ENCODE measurements around the gene EFNA1.

EFNA1 gene, protein sequence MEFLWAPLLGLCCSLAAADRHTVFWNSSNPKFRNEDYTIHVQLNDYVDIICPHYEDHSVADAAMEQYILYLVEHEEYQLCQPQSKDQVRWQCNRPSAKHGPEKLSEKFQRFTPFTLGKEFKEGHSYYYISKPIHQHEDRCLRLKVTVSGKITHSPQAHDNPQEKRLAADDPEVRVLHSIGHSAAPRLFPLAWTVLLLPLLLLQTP

DNA sequence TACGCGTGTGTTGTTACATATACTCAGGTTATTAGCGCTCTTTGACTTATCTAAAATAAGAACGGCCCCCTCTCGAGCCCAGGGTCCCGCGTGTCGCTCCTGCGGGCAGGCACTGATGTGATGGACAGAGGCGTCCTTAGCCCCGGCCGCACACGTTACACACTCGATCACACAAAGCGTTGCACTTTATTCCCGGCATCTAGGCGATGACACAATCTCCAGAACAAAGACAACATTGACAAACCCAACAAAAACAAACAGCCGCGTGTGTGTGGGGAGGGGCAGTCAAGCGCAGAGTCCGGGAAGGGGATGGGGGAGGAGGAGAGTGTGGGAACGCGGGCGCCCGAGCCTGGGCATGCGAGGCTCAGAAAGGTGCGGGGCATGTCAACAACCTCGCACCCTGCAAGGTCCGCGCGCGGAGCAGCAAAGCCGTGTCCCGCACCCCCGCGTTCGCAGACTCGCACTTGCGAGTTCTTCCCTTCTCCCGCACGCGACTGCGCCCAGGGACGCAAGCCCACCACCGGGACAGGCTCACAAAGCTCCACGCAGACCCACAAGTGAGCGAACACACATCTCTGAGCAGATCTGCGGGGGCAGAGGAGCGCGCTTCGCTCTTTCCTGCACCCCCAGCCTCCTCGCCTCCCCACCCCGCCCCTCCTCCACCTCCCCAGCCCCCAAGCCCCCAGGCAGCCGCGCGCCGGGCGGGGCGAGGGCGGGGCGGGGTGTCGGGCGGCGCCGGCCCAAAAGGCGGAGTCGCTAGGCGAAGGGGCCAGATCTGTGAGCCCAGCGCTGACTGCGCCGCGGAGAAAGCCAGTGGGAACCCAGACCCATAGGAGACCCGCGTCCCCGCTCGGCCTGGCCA, at the start of gene EFNA1:
EFNA1 (plus strand) TSS at position 772 of the 862 bp plus-strand sequence. CDS start 102 bp downstream, outside the sequence.
- DNase-seq = peak in 55 of 56 donors; percentile 51 to 94 (median 84)

DNA sequence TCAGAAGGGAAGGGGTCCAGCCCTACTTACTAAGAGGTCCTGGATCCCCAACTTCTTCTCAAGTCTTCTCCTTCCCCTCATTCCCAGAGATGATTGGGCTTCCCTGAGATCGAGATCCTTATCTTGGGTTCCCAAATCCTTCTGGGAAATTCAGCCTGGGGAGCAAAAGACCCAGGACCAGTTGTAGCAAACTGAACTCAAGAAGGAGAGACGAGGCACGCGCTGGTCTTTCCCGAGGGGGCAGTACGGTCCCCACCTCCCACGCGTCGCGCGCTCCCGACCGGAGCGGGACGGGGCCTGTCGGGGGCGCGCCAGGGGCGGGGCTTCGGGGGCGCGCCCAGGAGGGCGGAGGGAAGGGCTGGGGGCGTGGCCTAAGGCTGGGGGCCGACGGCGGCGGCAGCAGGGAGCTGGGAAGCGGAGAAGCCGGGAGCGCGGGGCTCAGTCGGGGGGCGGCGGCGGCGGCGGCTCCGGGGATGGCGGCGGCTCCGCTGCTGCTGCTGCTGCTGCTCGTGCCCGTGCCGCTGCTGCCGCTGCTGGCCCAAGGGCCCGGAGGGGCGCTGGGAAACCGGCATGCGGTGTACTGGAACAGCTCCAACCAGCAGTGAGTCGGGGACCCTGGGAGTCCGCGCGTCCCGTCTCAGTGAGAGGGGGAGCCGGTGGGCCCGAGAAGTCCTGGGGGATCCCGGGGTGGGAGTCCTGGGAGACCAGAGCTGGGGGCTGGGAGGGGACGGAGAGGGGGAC, 49.0 kb upstream of the EFNA1 start, which contains the start of gene EFNA3:
EFNA3 (plus strand) TSS at position 369 of the 741 bp plus-strand sequence; CDS start at position 474, 105 bp downstream.
- DNase-seq = peak in 43 of 56 donors; percentile 22 to 79 (median 55)

DNA sequence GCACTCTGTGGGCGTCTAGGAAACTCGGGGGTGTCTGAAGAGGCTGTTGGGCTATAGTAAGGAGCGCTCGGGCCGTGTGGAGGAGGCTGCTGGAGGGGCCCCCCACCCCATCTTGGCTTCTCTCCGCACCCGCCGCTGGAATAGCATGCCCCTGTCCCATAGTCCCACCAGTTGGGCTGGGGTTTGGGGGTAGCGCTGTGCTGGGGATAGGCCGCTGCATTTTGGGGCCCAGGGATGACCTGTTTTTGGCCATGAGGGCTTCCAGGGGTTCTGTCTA, 48.5 kb upstream of the EFNA1 start:
- no peak for DNase-seq

DNA sequence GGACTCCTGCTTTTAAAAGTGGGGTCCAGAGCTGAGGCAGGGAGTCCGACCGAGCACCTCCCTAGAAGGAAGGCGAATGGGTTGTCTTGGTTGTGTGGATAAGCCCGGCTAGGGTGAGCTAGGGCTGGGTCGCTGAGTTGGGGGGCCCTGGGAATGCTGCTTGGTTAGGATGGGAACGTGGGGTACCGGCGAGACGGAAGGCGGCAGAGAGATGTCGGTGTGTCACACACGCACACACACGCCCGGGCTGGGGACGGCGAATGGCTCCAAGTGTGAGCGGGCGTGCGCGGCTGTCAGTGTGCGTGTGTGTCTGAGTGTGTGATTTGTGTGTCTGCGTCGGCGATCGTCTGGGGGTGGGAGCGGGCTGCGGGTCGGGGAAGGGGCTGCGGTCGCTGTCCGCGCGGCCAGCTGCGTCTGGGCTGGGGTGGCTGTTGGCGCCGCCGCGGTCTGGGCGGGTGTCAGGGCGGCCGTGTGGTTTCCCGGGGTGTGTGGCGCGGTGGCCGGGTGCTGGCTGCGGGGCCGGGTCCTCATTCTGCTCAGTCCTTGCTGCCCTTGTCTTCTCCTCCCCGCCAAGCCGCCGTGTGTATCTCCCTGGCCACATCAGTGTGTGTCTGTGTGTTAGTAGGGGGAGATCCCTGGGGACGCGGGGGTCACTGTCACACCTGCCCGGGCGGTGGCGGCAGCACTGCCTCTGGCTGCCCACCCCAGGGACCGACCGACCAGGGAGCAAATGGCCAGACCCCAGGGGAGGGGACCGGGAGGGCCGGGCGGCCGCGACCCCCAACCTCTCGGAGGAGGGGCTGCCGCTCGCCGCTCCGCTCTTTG, 48.0 kb upstream of the EFNA1 start:
- peak in 1 of 56 donors; percentile 20 for DNase-seq

DNA sequence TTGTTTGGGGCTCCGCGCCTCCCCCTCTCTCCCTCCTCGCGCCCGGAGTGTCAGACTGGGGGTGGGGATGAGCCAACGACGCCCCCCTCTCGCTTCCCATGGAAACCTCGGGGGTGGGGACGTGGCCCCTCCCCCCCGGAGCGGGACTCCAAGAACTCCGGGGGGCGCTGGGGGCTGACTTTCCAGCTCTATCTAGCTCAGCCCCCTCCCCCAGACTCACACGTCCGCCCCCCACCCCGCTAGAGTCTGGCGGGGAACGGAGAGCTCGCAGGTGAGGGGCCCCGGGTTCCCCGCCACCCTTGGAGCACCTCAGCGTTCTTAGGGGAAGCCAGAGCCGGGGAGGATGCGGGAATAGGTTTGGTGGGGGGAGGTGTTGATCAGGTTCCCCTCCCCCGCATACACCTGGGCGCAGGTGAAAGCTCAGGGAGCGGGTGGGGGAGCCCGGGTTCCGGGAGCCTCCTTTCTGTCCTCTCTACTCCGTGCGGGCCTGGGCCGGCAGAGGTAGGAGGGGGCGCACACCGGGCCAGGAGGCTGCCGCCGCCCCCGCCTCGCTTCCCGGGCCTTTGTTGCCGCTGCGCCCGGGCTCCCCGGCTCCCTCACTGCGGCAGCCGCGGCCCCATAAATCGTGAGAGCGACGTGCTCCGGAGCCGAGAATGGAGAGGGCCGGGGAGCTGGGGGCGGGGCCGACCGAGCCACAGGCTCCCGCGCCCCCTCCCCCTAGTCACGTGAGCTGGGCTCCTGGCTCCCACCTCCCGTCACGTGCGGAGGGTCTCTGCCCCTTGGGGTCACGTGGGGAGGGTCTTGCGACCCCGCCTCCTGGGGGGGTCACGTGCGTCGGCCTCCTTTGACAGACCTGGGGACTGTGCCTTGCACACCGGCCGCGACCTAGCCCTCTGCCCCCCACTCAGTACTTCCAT, 47.1 kb upstream of the EFNA1 start:
- DNase-seq = peak in 4 of 56 donors; percentile 15 to 65 (median 32)

DNA sequence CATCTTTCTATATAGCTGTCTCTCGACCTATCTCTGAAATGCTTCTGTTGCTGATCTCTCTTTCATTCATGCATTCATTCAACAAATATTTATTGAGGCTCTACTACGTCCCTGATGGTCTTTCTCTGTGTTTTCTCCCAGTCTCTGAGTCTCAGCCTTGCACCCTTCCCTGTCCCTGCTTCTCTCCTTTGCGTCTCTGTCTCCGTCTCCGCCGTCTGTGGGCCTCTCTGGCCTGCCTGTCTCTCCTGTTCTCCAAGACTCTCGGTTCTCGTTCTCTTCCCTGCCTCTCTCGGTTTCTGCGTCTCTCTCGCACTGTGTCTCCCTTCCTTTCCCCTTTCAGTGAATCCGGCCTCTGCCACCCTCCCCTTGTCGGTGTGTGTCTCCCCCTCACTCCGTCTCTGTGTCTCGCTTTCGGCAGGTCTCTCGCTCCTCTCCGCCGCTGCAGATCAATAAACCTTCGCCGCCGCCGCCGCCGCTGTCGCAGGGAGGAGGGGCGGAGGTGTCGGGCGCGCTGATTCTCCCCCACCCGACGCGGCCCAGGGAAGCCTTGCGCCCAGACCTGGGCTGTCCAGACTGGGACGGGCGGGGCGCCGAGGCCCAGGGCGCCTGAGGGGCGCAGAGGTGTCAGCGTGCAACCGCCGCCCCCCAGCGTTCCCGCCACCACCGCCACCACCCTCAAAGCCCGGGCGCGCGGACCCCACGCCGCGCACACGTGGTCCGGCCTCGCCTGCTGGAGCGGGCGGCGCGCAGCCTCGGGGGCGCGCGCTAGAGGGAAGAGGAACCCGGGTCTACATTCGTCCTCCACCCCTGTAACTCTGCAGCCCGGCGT, 46.0 kb upstream of the EFNA1 start:
- DNase-seq = peak in 6 of 56 donors; percentile 26 to 43 (median 34)

DNA sequence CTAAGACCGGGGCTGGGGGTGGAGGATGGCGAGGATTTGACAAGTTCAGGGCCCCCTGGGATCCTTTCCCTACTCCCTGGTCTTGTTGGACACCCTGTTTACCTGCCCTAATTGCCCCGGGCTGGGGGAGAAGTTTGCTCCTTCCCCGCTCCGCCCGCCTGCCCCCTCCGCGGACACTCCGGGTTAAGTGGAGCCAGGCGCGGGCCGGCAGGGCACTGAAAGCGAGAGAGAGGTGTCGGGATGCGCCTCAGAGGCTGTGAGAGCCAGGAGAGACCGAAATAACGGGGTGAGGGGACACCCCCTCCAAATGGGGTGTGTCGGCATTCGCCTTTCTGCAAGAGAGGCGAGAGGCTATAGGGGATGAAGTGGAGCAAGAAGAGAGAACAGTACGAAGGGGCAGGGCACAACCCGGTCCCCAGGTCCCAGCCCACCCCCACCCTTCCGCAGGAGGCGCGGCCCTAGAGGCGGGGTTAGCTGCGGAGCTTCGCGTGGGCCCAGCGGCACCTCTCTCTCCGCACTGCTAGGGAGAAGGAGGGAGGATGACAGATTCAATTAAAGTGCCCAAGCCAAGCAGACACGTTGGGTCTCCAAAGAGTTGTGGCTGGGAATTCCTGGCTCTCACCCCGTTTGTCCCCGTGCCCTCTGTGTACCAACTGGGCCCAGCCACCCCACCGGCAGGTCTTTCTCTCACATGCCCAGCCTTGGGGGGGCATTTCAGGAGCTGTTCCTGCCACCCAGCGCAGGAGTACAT, 45.2 kb upstream of the EFNA1 start:
- peak in 1 of 56 donors; percentile 33 for DNase-seq

DNA sequence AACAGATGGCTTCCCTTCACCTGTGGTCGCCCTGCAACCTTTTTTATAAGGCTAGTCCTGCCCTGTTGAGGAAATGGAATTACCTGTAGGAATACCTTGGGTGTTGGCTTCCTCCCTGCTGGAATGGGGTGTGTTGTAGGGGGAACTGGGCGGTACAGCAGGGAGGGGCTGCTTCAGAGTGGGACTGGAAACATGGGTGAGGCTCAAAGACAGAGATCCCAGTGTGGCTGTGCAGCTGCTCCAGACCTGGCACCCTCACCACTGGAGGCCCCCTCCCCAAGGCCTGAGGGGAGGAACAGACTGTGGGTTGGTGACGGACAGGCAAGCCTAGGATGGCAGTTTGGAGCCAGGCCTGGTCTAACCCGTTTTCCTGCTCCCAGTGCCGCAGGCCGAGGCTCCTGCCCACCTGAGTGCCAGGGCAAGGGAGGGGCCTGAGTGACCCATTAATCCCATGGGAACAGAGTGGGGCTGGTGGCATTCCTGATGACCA, 44.6 kb upstream of the EFNA1 start:
- no peak for DNase-seq

DNA sequence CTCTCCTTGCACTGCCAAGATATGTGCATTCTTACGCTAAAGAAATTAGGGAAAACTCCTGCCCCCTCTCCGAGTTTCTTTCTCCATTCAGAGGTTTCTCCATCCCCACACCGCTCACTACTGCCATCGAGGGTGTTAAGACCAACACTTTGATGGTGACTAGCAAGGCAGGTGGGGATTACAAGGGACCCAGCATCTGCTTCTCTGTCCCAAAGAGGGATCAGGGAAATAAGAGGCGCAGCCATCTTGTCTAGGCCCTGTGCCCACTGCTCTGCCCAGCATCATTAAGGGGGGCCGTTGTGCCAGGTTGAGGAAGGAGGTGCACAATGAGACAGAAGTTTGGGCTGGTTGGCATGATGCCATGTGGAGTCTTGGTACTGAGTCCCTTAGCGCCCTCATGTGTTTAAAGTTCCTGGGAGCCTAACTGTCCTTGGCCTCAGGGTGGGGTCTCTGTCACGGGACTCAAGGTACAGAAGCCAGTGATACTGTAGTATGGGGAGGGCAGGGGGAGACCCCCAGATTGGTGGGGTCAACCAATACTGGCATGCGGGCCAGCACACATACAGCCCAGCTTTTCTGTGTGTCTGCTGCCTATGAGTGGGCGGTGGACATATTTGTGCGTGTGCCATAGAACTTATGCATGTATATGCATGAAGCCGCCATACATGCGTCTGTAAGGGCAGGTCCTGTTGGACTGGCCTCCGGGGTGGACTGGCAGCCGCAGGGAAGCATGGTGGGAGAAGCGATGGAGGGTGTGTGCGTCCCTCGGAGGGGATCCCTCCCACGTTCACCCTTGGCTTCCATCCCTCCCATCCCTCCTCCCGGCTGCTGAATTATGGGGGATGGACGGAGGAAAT, 43.6 kb upstream of the EFNA1 start:
- peak in 19 of 56 donors; percentile 14 to 73 (median 39) for DNase-seq

DNA sequence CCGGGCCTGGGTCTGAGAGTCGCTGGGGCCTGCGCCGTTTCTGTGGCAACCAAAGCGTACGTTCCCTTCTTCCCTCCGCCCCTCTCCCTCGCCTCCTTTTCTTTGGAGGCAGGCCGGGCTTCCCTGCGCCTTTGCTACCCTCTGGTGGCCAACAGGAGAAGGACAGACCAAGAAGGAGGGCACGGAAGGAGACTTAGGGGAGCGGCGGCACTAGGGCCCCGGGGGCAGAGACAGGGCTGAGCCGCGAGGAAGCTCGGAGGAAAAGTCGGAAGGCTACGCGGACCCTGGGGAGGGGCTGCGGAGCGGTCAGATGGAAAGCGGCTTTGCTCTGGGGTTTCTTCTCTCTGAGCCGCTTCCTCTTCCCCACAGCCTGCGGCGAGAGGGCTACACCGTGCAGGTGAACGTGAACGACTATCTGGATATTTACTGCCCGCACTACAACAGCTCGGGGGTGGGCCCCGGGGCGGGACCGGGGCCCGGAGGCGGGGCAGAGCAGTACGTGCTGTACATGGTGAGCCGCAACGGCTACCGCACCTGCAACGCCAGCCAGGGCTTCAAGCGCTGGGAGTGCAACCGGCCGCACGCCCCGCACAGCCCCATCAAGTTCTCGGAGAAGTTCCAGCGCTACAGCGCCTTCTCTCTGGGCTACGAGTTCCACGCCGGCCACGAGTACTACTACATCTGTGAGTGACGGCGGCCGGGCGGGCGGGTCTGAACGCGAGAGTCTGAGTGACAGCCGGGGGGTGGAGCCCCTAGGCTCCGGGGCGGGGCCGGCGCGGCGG, 42.8 kb upstream of the EFNA1 start:
- peak; percentile 76 to 98 (median 91) for DNase-seq

DNA sequence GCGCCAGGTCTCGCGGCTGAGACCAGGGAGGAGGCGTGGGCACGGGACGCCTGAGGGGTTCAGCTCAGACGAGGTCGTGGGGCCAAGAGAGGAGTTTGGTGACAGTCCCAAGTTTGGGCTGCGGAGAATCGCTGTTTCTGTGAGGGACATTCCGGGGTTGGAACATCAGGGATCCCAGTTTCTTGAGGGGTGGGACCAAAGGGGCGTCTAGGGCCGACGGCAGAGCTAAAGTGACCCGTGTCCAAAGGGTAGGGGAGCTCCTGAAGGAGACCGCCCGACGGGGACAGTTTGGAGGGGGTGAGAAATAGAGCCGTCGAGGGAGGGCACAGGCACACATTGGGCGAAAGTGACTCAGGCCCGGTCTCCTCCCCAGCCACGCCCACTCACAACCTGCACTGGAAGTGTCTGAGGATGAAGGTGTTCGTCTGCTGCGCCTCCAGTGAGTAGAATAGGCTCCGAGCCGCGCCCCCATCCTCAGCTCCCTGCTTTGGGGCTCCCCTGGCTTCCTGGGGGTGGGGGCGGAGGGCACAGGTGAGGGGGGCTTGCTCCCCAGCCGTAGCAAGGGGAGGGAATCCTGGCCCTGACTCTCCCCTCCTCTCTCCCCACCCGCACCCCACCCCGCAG, 42.1 kb upstream of the EFNA1 start:
- peak in 8 of 56 donors; percentile 26 to 57 (median 47) for DNase-seq

DNA sequence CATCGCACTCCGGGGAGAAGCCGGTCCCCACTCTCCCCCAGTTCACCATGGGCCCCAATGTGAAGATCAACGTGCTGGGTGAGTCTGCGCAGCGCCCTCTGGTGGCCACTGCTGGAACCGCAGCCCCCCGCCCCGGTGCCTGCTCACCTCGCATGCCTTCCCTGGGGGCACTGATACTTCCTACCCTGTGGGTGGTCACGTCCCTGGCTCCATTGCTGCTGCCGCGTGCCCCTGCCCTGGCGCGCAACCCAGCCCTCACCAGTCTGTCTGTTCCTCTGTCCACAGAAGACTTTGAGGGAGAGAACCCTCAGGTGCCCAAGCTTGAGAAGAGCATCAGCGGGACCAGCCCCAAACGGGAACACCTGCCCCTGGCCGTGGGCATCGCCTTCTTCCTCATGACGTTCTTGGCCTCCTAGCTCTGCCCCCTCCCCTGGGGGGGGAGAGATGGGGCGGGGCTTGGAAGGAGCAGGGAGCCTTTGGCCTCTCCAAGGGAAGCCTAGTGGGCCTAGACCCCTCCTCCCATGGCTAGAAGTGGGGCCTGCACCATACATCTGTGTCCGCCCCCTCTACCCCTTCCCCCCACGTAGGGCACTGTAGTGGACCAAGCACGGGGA, 41.4 kb upstream of the EFNA1 start:
- DNase-seq = peak in 31 of 56 donors; percentile 22 to 79 (median 40)

DNA sequence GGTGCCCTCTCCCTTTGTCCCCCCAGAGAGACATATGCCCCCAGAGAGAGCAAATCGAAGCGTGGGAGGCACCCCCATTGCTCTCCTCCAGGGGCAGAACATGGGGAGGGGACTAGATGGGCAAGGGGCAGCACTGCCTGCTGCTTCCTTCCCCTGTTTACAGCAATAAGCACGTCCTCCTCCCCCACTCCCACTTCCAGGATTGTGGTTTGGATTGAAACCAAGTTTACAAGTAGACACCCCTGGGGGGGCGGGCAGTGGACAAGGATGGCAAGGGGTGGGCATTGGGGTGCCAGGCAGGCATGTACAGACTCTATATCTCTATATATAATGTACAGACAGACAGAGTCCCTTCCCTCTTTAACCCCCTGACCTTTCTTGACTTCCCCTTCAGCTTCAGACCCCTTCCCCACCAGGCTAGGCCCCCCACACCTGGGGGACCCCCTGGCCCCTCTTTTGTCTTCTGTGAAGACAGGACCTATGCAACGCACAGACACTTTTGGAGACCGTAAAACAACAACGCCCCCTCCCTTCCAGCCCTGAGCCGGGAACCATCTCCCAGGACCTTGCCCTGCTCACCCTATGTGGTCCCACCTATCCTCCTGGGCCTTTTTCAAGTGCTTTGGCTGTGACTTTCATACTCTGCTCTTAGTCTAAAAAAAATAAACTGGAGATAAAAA, 40.7 kb upstream of the EFNA1 start:
- DNase-seq = no peak
